ENCODE measurements around the gene NUBP1.
A peak's percentile ranks its signal among the peaks of the same experiment; 100 is the strongest.

The NUBP1 gene

DNA sequence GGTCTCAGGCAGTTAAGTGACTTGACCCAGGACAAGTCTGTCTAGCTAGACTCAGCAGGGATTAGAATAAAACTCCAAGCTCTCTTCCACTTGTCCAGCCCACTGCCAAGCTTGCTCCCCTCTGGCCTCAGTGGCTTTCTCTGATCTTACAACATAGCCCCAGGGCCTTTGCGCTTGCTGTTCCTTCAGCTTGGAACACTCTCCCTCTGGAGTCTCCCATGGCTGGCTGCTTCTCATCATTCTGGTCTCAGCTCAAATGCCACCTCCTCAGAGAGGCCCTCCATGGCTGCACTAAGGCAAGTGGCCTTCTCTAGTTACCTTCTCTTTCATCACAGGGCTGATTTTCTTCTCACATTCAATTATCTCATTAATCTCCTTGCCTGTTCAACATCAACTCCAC lies 73.9 kb downstream of the NUBP1 start:
- Mint-ChIP-seq H3K4me1 (peaks cover 13% of the 10 kb centered on the region), H3K27ac (peak overlapping the region in 1 of 3 experiments; percentile 19), H3K9me3 (no peaks in the 10 kb centered on the region), H3K36me3 (ENCODE audit: low read depth) (no peaks in the 10 kb centered on the region), H3K27me3 (ENCODE audit: low read depth) (no peaks in the 10 kb centered on the region), H3K4me3 (peak overlapping the region; percentile 40 to 89 (median 54))
- TF ChIP-seq, protein P1, sequence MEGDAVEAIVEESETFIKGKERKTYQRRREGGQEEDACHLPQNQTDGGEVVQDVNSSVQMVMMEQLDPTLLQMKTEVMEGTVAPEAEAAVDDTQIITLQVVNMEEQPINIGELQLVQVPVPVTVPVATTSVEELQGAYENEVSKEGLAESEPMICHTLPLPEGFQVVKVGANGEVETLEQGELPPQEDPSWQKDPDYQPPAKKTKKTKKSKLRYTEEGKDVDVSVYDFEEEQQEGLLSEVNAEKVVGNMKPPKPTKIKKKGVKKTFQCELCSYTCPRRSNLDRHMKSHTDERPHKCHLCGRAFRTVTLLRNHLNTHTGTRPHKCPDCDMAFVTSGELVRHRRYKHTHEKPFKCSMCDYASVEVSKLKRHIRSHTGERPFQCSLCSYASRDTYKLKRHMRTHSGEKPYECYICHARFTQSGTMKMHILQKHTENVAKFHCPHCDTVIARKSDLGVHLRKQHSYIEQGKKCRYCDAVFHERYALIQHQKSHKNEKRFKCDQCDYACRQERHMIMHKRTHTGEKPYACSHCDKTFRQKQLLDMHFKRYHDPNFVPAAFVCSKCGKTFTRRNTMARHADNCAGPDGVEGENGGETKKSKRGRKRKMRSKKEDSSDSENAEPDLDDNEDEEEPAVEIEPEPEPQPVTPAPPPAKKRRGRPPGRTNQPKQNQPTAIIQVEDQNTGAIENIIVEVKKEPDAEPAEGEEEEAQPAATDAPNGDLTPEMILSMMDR (IDR thresholded peaks at IDR 0.05; ENCODE audit: unreplicated experiment in 3 of 3): no peak

- TF ChIP-seq, protein P1 (IDR thresholded peaks at IDR 0.05; ENCODE audit: unreplicated experiment in 3 of 3): no peak
- H3K9me3 Mint-ChIP-seq: no peaks in the 10 kb centered on the region
- no peaks in the 10 kb centered on the region for H3K36me3 Mint-ChIP-seq (ENCODE audit: low read depth)
- peak within 1 kb of the TSS; percentile 75 to 89 (median 89) for H3K4me3 Mint-ChIP-seq
- H3K27ac Mint-ChIP-seq: peak within 1 kb of the TSS in 2 of 3 experiments; percentile 65 to 86
- peaks cover 13% of the 10 kb centered on the region for H3K4me1 Mint-ChIP-seq
- H3K27me3 Mint-ChIP-seq (ENCODE audit: low read depth): no peaks in the 10 kb centered on the region
These were observed 74.6 kb downstream of the NUBP1 start, which contains the start of gene TVP23A for GRCh38 chr16:10817963-10818941. Gene TVP23A, minus strand, starts transcription at chr16:10818794. Its CDS starts 301 bp downstream, at chr16:10818493.

Measured in nephron (organoid).